Thymus (tissue), 11 donors: Measurements from ENCODE around the gene MUC13. TPM values are rescaled to one million over a fixed set of nuclear protein-coding genes. Genes with fewer than 3 reads are reported as not detected.

Experiments
- DNase-seq, 9 donors: peaks; one replicate each; pipeline ENCODE4 v3.0.0-alpha.2; 2013; ENCODE audit warnings: low spot score in 9 of 9, low read depth in 6 of 9, missing footprints in 1 of 9
- H3K27ac ChIP-seq, 2 donors: one replicate each; pipeline ENCODE4 v1.5.1; 2013; ENCODE audit warnings: control low read depth in 1 of 2, low read depth in 1 of 2, low read length in 1 of 2, mild to moderate bottlenecking in 1 of 2, moderate library complexity in 1 of 2
- H3K27me3 ChIP-seq, 2 donors: one replicate each; pipeline ENCODE4 v1.5.1; 2013; ENCODE audit warnings: low read length in 1 of 2; ENCODE audit not compliant: control insufficient read depth in 2 of 2, insufficient read depth in 1 of 2
- H3K36me3 ChIP-seq, 2 donors: one replicate each; pipeline ENCODE4 v1.5.1; 2013; ENCODE audit warnings: low read length in 1 of 2, mild to moderate bottlenecking in 1 of 2, moderate library complexity in 1 of 2; ENCODE audit not compliant: control insufficient read depth in 2 of 2, insufficient read depth in 2 of 2
- H3K4me1 ChIP-seq, 2 donors: one replicate each; pipeline ENCODE4 v1.5.1; 2013; ENCODE audit warnings: low read length in 2 of 2; ENCODE audit not compliant: control insufficient read depth in 2 of 2, insufficient read depth in 2 of 2
- H3K4me3 ChIP-seq, 2 donors: one replicate each; pipeline ENCODE4 v1.5.1; 2013; ENCODE audit warnings: low read length in 2 of 2, control low read depth in 1 of 2, mild to moderate bottlenecking in 1 of 2
- H3K9me3 ChIP-seq, 2 donors: one replicate each; pipeline ENCODE4 v1.5.1; 2013; ENCODE audit warnings: low read length in 1 of 2, mild to moderate bottlenecking in 1 of 2; ENCODE audit not compliant: control insufficient read depth in 2 of 2, insufficient read depth in 1 of 2
- WGBS: extraction: QIAGEN DNeasy Blood & Tissue Kit; methylation state at CpG from one replicate; pipeline ENCODE4 v1.1.7; 2013; 5-methylcytosine and 5-hydroxymethylcytosine counted together
- polyA plus RNA-seq: library from polyadenylated mRNA; stranded (reverse); fragments of 200-250 nt; gene quantifications from one replicate; pipeline ENCODE4 v1.2.3, GENCODE V29; 2013
- total RNA-seq: library from RNA; stranded (reverse); fragments of 120-200 nt; gene quantifications from one replicate; pipeline ENCODE4 v1.2.4, GENCODE V29; 2013
- donor health status: healthy.

The MUC13 gene
- total and polyA plus RNA-seq, 2 donors, result 0.05 to 0.46 TPM

DNA sequence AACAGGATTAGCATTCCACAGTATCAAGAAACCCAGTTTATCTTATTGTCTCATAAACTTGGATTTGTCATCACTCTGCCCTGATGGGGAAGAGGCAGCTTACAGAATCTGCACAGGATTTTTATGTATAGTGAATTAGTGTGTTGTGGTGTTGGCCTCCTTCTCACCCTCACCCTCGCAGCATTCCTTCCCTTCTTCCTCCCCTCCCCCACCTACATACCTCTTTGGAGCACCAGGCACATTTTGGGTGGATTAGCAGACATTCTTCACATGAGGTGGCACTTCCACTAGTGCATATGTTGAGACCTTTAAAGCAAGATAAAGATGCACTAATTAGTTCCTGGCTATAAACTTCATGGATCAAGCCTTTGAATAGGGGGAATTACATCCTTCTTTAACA is 61.3 kb downstream of the MUC13 start:
- Histone ChIP-seq H3K27me3 (no peaks in the 10 kb centered on the region), H3K36me3 (no peaks in the 10 kb centered on the region), H3K9me3 (no peaks in the 10 kb centered on the region), H3K4me3 (no peak overlapping the region), H3K4me1 (no peaks in the 10 kb centered on the region), H3K27ac (no peak overlapping the region)
- no peak for DNase-seq
- 91% methylated on average over 1 of the region's 1 CpG for WGBS

DNA sequence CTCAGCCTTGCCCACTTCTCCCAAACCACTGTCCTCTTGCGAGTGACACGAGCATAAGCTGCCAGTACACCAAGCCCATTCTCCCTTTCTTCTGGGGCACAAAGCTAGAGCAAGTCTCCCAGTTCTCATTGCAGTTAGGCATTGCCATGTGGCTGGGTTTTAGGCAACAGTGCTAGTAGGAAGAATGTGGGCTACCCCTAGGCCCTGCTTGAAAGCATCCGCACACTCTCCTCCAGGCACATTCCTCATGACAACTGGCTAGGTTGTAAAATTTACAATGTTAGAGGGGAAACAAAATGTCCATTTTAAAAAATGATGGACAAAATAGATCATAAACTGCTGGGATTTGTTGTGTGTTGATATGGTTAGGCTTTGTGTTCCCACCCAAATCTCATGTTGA is 67.0 kb downstream of the MUC13 start:
- DNase-seq, result no peak
- Histone ChIP-seq H3K4me3 (no peak overlapping the region), H3K9me3 (no peaks in the 10 kb centered on the region), H3K4me1 (no peaks in the 10 kb centered on the region), H3K27me3 (no peaks in the 10 kb centered on the region), H3K36me3 (no peaks in the 10 kb centered on the region), H3K27ac (no peak overlapping the region)
- 97% methylated on average over 3 of the region's 3 CpGs for WGBS

DNA sequence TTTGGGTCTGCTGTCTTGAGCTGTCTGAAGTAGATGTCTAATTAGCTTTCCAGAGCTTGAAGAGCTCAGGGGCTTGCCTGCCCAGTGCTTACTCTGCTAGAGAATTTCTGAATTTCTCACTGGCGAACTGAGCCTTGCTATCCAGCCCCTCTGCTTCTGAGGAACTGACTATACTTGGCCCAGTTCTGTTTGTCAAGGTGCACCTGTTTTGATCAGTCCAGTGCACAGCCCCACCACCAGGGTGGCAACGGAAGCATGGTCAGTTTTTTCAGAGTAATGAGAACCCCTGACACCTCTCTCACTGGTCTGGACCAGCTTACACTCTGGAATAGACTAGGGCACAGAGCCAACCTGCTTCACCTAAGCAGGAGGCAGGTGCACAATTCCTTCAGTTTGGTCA is 72.5 kb downstream of the MUC13 start:
- no peak for DNase-seq
- H3K36me3 ChIP-seq, result no peaks in the 10 kb centered on the region
- H3K4me1 ChIP-seq, result no peaks in the 10 kb centered on the region
- no peak overlapping the region for H3K4me3 ChIP-seq
- WGBS, result 92% methylated on average over 2 of the region's 2 CpGs
- H3K27me3 ChIP-seq, result peaks cover 0 to 3% of the 10 kb centered on the region in 2 donors
- H3K9me3 ChIP-seq, result no peaks in the 10 kb centered on the region
- no peak overlapping the region for H3K27ac ChIP-seq

DNA sequence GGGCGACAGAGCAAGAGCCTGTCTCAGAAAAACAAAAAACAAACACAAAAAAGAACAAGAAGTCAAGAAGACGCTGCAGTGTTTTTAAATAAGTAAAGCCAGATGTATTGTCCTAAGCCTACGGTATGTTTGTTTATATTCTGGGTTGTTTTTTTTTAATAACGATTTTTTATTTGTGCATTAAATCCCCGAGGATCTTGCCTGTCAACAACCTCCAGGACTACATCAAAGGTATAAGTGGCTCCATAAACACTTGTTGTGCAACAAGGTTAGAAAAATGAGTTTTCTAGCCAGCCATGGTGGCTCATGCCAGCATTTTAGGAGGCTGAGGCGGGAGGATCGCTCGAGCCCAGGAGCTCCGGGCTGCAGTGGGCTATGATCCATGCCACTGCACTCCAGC is 73.5 kb downstream of the MUC13 start:
- no peaks in the 10 kb centered on the region for H3K4me1 ChIP-seq
- H3K9me3 ChIP-seq, result no peaks in the 10 kb centered on the region
- 96% methylated on average over 9 of the region's 9 CpGs for WGBS
- no peaks in the 10 kb centered on the region for H3K36me3 ChIP-seq
- DNase-seq, result no peak
- peaks cover 0 to 3% of the 10 kb centered on the region in 2 donors for H3K27me3 ChIP-seq
- no peak overlapping the region for H3K27ac ChIP-seq
- H3K4me3 ChIP-seq, result no peak overlapping the region

DNA sequence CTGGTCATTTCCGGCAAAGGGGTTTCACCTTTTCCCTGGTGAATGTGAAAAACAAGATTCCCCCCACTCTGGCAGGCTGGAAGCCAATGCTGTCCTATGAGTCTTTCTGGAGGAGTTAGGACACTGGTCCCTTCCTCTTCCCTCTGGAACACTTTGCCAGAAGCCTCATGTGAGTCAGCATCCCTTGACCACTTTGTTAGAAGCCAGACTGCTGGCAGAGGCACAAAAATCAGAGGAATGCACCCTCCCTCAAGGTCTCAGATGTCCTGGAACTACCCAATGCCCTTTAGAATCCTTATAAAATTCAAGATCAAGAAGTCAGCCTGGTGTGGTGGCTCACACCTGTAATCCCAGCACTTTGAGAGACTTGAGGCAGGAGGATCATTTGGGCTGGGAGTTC is 74.0 kb downstream of the MUC13 start:
- DNase-seq, result no peak

DNA sequence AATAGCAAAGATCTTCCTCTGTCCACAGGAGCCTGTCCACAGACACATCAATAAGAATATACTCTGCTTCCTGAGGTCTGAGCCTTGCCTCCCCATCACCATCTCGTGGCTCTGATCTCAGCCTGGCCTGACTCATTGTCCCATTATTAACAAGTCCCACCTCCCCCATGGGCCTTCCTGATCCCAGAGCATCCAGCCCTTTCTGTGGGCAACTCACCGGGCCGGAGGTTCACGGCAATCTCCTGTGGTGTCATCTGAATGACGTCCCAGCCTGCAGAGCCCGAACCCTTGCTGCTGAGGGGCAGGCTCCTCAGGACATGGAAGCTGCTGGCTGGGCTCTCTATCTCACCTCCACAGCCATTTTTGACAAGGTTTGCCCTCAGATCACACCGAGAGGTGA is 75.5 kb downstream of the MUC13 start:
- Histone ChIP-seq H3K9me3 (no peaks in the 10 kb centered on the region), H3K4me1 (no peaks in the 10 kb centered on the region), H3K36me3 (no peaks in the 10 kb centered on the region), H3K4me3 (no peak overlapping the region), H3K27me3 (peaks cover 0 to 3% of the 10 kb centered on the region in 2 donors), H3K27ac (no peak overlapping the region)
- WGBS, result 95% methylated on average over 7 of the region's 7 CpGs
- no peak for DNase-seq

More for the DNA sequence above, 74.0 kb downstream of the MUC13 start:
- 90% methylated on average over 1 of the region's 1 CpG for WGBS
- Histone ChIP-seq H3K4me3 (no peak overlapping the region), H3K36me3 (no peaks in the 10 kb centered on the region), H3K4me1 (no peaks in the 10 kb centered on the region), H3K27ac (no peak overlapping the region), H3K9me3 (no peaks in the 10 kb centered on the region), H3K27me3 (peaks cover 0 to 3% of the 10 kb centered on the region in 2 donors)

DNA sequence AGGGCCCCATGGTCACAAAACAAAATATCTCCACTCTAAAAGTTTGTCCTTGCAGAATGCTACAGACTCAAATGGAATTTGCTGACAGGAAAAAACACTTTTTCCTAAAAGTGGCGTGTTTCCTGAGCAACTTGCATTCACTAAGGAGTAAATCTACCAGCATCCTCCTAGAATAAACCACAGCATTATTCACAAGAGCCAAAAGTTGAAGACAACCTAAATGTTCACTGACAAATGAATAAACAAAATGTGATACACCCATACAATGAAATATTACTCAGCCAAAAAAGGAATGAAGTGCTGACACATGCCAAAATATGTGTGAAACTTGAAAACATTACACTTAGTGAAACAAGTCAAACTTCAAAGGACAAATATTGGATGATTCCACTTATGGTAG is 76.3 kb downstream of the MUC13 start:
- WGBS, result 74% methylated on average over 1 of the region's 1 CpG
- no peak for DNase-seq
- peaks cover 0 to 3% of the 10 kb centered on the region in 2 donors for H3K27me3 ChIP-seq
- no peak overlapping the region for H3K27ac ChIP-seq
- no peaks in the 10 kb centered on the region for H3K36me3 ChIP-seq
- H3K4me1 ChIP-seq, result no peaks in the 10 kb centered on the region
- H3K4me3 ChIP-seq, result no peak overlapping the region
- H3K9me3 ChIP-seq, result no peaks in the 10 kb centered on the region

DNA sequence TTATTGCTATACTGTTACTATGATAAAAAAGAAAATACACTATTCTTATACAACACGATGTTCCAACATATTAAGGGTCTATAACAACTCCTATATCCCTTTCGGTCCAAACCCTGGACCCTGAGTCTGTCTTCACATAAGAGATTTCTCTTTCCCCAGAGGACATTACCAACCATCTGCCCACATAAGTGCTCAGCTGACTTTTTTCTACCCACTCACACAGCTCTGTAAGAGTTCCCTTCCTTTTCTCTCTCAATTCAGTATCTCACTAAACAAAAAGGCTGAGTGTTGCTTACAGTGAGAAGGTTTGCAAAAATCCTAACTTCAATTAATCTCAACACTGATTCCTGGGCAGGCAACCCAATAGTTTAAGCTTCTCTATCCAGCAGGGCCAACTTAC is 77.9 kb downstream of the MUC13 start:
- Histone ChIP-seq H3K4me3 (no peak overlapping the region), H3K4me1 (no peaks in the 10 kb centered on the region), H3K9me3 (no peaks in the 10 kb centered on the region), H3K27ac (no peak overlapping the region), H3K27me3 (peaks cover 0 to 3% of the 10 kb centered on the region in 2 donors), H3K36me3 (no peaks in the 10 kb centered on the region)
- WGBS, result 97% methylated on average over 2 of the region's 2 CpGs
- no peak for DNase-seq
